OCI-LY3 (cell line): Measurements from ENCODE around the gene MYH7.
"Not testable (repeated sequence)": the region's sequence is repeated elsewhere in the genome, so short reads cannot be mapped to it uniquely, and the experiment has no call there.

Experiments
- H2AFZ ChIP-seq: fragments of 200-600, 300-600 bp; shearing (Covaris generic); 2 replicates; pipeline ENCODE4 v1.6.0; 2014; ENCODE audit warnings: antibody characterized with exemption, low read depth, low read length
- H3K27ac ChIP-seq: fragments of 200-600, 300-600 bp; sonication (generic); 2 replicates; pipeline ENCODE4 v1.5.1; 2014; ENCODE audit warnings: mild to moderate bottlenecking, low read length, moderate library complexity, mixed read lengths
- H3K27me3 ChIP-seq: fragments of 200-600, 300-600 bp; sonication (generic); 2 replicates; pipeline ENCODE4 v1.6.1; 2014; ENCODE audit warnings: low read depth, low read length, mixed read lengths
- H3K36me3 ChIP-seq: fragments of 200-600, 300-600 bp; sonication (generic); replicated peaks from 2 replicates; pipeline ENCODE3; 2014; ENCODE audit warnings: low read depth, low read length, mixed read lengths
- H3K4me1 ChIP-seq: fragments of 300-600, 200-600 bp; sonication (generic); 2 replicates; pipeline ENCODE4 v1.6.1; 2014; ENCODE audit warnings: low read length, mixed read lengths
- H3K4me2 ChIP-seq: fragments of 200-600, 300-600 bp; sonication (generic); 2 replicates; pipeline ENCODE4 v1.6.1; 2014; ENCODE audit warnings: low read length, mixed read lengths
- H3K4me3 ChIP-seq: fragments of 300-600, 200-600 bp; sonication (generic); 2 replicates; pipeline ENCODE4 v1.5.1; 2014; ENCODE audit warnings: antibody characterized with exemption, mild to moderate bottlenecking, low read length, moderate library complexity
- H3K79me2 ChIP-seq: fragments of 300-600, 200-600 bp; shearing (Covaris generic); 2 replicates; pipeline ENCODE4 v1.6.1; 2014; ENCODE audit warnings: mild to moderate bottlenecking, low read length, mixed read lengths
- H3K9ac ChIP-seq: fragments of 300-600, 200-600 bp; shearing (Covaris generic); 2 replicates; pipeline ENCODE4 v1.6.0; 2014; ENCODE audit warnings: mild to moderate bottlenecking, low read length, moderate library complexity
- H3K9me3 ChIP-seq: fragments of 200-600, 300-600 bp; shearing (Covaris generic); 2 replicates; pipeline ENCODE4 v1.6.1; 2014; ENCODE audit warnings: low read length, mixed read lengths; ENCODE audit not compliant: insufficient read depth
- H4K20me1 ChIP-seq: fragments of 200-600, 300-600 bp; sonication (generic); 2 replicates; pipeline ENCODE4 v1.6.1; 2016; ENCODE audit warnings: low read length, mixed read lengths; ENCODE audit not compliant: insufficient read depth
- EZH2phosphoT487 ChIP-seq: fragments of 200-600 bp; shearing (Covaris generic); IDR thresholded peaks from 2 replicates; pipeline ENCODE4 v1.6.1; 2018; ENCODE audit warnings: antibody characterized with exemption, mixed run types, low read depth
- TF ChIP-seq, protein P1 (sequence below): fragments of 200-600, 300-600 bp; sonication (generic); IDR thresholded peaks from 2 replicates; pipeline ENCODE4 v1.5.1; 2014; ENCODE audit warnings: antibody characterized with exemption, low read length, low read depth

The MYH7 gene

DNA sequence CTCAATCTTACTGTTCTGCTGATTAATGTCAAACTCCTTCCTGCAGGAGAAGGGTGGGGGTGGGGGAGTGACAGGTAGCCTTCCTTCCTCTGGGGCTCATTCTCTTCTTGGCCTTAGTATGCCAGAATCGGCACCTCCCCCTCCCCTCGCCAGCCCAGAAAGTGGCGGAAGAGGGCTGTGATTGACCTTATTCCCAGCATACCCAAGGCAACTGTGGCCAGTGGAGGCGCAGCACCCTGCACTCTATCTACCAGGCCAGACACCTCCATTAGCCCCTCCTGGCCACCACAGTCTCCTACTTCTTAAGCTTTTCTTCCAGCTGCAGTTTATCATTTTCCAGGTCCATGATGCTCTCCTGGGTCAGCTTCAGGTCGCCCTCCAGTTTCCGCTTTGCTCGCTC, 42.8 kb downstream of the MYH7 start:
- Histone ChIP-seq H3K4me3 (no peak overlapping the region), H3K36me3 (no peaks in the 10 kb centered on the region), H3K9me3 (no peaks in the 10 kb centered on the region), H2AFZ (no peak overlapping the region), H3K4me2 (no peak overlapping the region), H3K9ac (no peak overlapping the region), H3K79me2 (no peaks in the 10 kb centered on the region), H3K27ac (no peak overlapping the region), H3K27me3 (peaks cover 11% of the 10 kb centered on the region), H3K4me1 (no peaks in the 10 kb centered on the region), H4K20me1 (no peaks in the 10 kb centered on the region)
- no peak for TF ChIP-seq EZH2phosphoT487
- TF ChIP-seq, protein P1, sequence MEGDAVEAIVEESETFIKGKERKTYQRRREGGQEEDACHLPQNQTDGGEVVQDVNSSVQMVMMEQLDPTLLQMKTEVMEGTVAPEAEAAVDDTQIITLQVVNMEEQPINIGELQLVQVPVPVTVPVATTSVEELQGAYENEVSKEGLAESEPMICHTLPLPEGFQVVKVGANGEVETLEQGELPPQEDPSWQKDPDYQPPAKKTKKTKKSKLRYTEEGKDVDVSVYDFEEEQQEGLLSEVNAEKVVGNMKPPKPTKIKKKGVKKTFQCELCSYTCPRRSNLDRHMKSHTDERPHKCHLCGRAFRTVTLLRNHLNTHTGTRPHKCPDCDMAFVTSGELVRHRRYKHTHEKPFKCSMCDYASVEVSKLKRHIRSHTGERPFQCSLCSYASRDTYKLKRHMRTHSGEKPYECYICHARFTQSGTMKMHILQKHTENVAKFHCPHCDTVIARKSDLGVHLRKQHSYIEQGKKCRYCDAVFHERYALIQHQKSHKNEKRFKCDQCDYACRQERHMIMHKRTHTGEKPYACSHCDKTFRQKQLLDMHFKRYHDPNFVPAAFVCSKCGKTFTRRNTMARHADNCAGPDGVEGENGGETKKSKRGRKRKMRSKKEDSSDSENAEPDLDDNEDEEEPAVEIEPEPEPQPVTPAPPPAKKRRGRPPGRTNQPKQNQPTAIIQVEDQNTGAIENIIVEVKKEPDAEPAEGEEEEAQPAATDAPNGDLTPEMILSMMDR: no peak

- H2AFZ ChIP-seq, H3K9ac ChIP-seq, H3K4me2 ChIP-seq, H3K79me2 ChIP-seq, H3K4me3 ChIP-seq, H3K4me1 ChIP-seq, H4K20me1 ChIP-seq, H3K27ac ChIP-seq, H3K9me3 ChIP-seq, H3K36me3 ChIP-seq: not testable (repeated sequence)
- H3K27me3 ChIP-seq: peaks cover 11% of the 10 kb centered on the region
These were observed 45.6 kb downstream of the MYH7 start for GRCh38 chr14:23389871-23390270.

DNA sequence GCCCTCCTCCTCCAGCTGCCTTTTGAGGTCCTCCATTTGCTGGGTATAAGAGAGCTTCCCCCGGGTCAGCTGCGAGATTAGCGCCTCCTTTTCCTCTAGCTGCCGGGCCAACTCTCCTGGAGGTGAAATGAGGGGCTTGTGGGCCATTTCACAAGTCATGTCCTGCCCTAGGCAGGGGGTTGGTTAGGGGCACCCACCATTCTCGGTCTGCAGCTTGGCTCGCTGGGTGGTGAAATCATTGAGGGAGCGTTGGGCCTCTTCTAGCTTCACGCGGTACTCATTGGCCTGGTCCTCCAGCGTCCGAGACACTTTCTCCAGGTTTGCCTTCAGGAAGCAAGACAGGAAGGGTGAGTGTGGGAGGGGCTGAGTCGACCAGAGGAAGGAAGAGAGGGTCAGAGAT, 46.1 kb downstream of the MYH7 start:
- Histone ChIP-seq H3K27ac (no peak overlapping the region), H3K4me2 (no peak overlapping the region), H3K9me3 (no peaks in the 10 kb centered on the region), H3K27me3 (peaks cover 11% of the 10 kb centered on the region), H3K9ac (no peak overlapping the region), H3K79me2 (no peaks in the 10 kb centered on the region), H4K20me1 (no peaks in the 10 kb centered on the region), H3K36me3 (no peaks in the 10 kb centered on the region), H2AFZ (no peak overlapping the region), H3K4me3 (no peak overlapping the region), H3K4me1 (no peaks in the 10 kb centered on the region)
- no peak for TF ChIP-seq EZH2phosphoT487
- TF ChIP-seq, protein P1: no peak

- H3K9me3 ChIP-seq: no peaks in the 10 kb centered on the region
- TF ChIP-seq, protein P1: no peak
- TF ChIP-seq EZH2phosphoT487: no peak
- H2AFZ ChIP-seq: no peak overlapping the region
- no peak overlapping the region for H3K4me2 ChIP-seq
- no peaks in the 10 kb centered on the region for H3K4me1 ChIP-seq
- no peaks in the 10 kb centered on the region for H4K20me1 ChIP-seq
- H3K9ac ChIP-seq: no peak overlapping the region
- H3K27ac ChIP-seq: no peak overlapping the region
- H3K4me3 ChIP-seq: no peak overlapping the region
- no peaks in the 10 kb centered on the region for H3K36me3 ChIP-seq
- H3K27me3 ChIP-seq: peaks cover 11% of the 10 kb centered on the region
- no peaks in the 10 kb centered on the region for H3K79me2 ChIP-seq
These were observed 46.5 kb downstream of the MYH7 start for GRCh38 chr14:23388996-23389395.
